Gastrocnemius medialis (tissue), 4 donors: ENCODE data around the gene WDR17.

ENCODE experiments used
- POLR2A ChIP-seq, 2 donors: fragments of 450-650 bp; IDR thresholded peaks; one replicate each; pipeline ENCODE4 v1.6.1; 2017; ENCODE audit warnings: antibody characterized with exemption in 2 of 2, mild to moderate bottlenecking in 2 of 2, moderate library complexity in 2 of 2
- TF ChIP-seq, protein P1 (sequence below), 5 experiments: fragments of 450-650 bp in 3 of 5; fragments of 200-600 bp in 2 of 5; sonication (generic) in 2 of 5; IDR thresholded peaks in 4 of 5; conservative IDR thresholded peaks in 1 of 5; 1 replicate in 4 of 5; 2 replicates in 1 of 5; pipeline ENCODE4 v1.5.1; 2016 to 2019; ENCODE audit warnings: antibody characterized with exemption in 5 of 5, mild to moderate bottlenecking in 3 of 5, moderate library complexity in 3 of 5

DNA sequence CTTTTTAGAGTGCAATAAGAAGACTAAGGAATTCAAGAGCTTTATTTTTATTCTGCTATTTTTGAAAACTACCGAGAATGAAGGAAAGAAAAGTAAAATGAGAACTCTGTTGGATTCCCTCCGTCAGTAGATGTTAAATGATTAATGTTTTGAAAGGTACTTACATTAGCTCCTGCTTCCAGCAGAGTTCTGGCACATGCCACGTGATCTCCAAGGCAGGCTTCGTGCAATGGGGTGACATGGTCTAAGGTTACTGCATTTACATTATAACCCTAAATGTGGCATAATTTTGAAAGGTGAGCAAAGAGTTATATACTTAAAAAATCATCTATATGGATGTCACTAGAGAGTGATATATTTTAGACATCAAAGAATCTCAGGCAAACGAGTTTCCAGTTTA is 156.5 kb downstream of the WDR17 start:
- TF ChIP-seq, protein P1, sequence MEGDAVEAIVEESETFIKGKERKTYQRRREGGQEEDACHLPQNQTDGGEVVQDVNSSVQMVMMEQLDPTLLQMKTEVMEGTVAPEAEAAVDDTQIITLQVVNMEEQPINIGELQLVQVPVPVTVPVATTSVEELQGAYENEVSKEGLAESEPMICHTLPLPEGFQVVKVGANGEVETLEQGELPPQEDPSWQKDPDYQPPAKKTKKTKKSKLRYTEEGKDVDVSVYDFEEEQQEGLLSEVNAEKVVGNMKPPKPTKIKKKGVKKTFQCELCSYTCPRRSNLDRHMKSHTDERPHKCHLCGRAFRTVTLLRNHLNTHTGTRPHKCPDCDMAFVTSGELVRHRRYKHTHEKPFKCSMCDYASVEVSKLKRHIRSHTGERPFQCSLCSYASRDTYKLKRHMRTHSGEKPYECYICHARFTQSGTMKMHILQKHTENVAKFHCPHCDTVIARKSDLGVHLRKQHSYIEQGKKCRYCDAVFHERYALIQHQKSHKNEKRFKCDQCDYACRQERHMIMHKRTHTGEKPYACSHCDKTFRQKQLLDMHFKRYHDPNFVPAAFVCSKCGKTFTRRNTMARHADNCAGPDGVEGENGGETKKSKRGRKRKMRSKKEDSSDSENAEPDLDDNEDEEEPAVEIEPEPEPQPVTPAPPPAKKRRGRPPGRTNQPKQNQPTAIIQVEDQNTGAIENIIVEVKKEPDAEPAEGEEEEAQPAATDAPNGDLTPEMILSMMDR (IDR thresholded peaks at IDR 0.05 in 4 of 5, conservative IDR thresholded peaks at IDR 0.05 in 1 of 5): no peak
- no peak for TF ChIP-seq POLR2A (IDR thresholded peaks at IDR 0.05)
